GM21786 (cell line): ENCODE measurements around the gene ITPKB.
"Not testable (repeated sequence)": the region's sequence is repeated elsewhere in the genome, so short reads cannot be mapped to it uniquely, and the experiment has no call there.

ENCODE experiments used
- ATAC-seq: cut with Tn5 transposase; IDR thresholded peaks from one replicate; pipeline ENCODE4 v1.9.1; 2021; ENCODE audit not compliant: unreplicated experiment

The ITPKB gene

DNA sequence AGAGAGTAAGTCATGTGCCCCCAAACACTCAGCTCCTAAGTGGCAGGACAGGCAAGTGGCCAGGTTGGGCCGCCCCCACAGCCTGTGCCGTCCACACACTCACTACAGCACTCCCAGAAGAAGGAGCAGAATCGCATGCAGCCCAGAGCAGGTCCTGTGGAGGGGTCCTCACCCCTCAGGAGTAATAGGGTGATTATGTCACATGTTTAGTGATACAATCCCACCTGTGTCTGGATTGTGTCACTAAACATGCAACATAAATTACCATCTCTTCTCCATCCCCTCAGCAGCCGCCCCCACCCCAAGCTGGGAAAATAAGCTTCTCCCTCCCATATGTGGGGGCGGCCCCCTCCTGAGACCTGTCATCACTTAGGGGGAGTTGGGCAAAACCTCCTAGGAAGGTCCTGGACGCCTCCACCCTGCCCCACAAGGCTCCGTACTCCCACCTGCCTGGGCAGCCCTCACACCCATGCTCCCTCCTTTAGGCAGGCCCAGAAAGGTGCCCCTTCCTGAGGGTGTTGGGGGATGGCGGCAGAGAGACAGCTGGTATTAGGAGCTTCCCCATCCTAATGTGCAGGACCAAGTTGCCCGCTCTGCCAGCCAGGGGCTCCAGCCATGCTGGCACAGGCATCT is 133.6 kb downstream of the ITPKB start:
- no peak for ATAC-seq

DNA sequence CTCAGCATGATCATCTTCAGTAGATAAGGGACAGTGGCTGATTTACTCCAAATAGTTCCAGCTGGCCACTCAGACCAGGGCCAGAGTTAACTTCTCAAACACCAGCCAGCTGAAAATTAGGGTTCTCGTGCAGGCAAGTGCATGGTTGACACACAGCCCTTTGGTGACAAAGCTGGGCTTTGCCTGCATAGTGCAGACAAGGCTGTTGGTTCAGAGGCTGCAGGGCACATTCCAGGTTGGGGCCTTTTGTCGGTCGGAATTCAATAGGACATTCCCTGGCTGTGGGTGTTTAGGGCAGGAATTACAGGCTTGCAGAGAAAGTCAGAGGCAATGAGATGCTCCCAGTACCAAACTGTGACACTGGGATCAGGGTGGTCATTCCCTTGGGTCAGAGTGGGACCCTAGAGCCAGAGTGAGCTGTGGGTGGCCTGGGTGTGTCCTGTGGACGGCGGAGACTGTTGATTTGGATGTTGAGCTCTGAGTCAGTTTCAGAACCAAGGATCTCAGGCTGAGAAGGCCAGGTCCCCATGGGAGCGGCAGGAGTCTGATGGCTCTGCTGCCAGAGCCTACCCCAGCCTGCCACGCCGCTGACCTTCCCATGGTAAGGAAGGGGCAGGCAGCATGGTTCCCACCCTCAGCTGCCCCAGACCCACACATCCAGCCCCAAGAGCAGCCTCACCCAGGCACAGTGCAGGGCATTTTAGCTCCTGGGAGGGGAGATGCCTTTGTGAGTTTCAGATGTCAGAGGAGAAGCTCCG is 134.3 kb downstream of the ITPKB start:
- no peak for ATAC-seq

DNA sequence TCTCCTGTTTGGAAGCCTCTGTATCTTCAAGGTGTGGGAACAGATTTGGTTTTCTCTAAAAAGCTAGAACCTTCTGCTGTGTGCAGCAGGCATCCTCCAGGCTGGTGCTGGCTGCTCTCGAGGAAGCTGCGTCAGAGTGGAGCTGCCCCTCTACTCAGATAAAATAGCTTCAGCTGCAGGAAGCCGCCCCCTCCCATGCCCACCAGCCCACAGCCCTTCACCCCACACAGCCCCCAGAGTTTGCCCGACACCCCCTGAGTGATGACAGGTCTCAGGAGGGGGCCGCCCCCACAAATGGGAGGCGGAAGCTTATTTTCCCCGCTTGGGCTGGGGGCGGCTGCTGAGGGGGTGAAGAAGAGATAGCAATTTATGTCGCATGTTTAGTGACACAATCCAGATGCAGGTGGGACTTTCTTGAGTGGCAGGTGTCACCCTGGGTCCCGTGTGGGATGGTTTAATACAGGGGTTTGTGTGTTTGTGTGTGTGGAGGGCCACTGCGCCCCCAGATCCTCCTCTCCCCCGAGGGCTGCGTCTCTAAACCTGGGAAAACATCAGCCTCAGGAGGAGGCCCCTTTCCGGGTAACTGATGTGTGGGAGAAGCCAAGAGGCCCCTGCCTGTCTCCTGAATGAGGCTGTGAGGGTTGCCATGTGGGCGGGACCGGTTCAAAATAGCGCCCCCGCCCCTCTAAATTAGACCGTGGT is 135.1 kb downstream of the ITPKB start:
- ATAC-seq = no peak

DNA sequence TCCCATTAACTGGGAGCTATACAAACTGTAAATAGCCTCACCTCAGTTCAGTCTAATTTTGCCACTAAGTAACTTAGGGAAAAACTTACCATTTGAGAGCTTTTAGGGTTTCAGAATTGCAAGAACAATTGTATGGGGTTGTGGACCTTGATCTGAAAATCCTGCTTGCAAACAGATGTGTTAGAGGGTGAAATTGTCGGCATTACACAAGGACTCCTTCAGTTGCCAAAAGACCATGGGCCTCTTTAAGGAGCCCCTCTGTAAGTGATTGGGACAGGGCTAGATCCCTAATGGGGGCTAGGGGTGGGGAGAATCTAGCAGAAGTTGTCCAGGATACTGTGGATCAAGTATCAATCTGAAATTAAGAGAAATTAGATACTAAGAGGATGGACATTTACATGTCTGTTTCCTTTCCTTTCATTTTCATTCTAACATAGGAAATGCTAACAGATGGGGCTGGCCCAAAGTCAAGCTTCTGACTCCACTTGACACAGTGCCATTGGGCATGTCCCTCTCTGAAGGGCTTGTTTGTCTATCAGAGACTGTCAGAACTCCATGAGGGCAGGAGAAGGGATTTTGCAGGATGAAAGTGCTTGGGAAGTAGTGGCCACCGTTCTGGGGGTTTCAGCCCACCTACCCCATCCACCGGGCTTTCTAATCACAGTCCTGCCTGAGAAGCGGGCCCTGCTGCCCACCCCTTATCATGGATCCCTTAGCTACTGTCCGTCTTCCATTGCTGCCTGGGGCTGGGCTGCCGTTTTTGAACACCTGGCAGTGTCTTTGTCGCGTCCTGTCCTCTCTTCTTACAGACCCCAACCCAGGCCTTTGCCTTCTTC is 135.8 kb downstream of the ITPKB start:
- ATAC-seq = no peak

DNA sequence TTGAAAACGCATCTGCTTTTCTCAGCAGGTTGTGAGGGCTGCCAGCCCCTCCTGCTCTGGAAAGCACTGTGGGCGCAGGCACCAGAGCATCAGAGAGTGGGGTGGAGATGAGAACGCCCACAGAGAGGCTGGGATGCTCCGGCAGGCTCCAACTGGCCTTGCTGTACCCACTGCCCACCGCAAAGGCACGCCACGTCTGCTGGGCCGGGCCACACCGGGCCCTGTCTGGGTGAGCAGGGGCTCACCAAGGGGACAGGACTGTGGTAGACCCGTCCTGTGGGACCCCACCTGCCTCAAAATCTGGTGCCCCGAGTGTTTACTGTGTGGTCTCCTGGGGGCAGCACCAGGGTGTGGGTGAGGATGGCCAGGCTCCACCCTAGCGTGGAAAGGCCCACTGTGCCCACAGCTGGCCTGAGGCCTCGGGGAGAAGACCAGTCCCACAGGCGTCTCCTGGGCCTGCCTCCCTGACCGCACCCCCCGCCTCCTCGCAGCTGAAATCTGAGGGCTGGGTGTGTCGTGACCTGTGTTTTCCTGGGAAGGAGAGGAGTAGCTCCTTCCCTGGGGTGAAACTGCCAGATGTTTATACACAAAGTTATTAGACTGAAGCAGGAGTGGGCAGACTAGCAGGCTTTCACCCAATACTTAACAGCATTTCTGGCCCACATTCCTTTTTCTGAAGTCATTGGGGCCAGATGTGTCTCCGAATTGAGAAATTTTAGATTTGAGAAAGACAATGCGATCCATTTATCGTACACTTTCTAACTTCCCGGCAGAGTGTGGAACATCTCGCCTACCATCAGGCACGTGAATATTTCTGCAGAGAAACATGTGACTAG is 136.7 kb downstream of the ITPKB start:
- ATAC-seq = no peak

DNA sequence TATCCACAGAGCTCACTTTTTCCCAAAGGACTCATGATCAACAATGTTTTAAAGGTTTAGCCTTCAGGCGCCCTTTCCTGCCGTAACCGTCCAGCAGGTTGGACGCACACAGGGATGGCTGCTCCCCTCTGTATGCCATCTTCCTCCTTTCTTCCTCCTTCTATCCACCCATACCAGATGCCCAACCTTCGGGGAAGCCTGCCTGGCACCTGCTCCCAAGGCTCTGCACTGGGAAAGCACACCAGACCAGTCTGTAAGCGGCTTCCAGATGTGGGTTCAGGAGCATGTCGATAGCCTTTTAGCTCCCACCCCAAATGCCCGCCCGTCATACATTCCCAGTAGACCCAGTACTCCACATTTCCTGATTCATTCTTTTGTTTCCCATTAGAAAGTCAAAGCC is 137.6 kb downstream of the ITPKB start:
- no peak for ATAC-seq

DNA sequence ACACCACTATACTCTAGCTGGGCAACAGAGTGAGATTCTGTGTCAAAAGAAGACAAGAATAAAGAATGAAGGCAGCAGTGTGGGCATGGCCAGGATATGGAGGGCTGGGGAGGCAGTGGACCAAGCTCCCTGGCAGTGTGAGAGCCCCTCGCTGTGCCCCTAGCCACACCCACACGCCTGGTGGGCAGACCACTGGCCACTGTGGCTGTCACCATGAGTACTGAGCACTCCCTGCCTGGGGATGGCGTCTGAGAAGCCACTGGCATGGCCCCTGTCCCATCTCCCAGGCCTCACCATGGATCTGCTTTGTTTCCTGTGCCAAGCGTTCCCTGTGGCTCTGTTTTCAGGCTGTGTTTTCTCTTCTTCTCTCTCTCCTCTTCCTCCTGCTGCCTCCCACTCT is 138.8 kb downstream of the ITPKB start:
- no peak for ATAC-seq

DNA sequence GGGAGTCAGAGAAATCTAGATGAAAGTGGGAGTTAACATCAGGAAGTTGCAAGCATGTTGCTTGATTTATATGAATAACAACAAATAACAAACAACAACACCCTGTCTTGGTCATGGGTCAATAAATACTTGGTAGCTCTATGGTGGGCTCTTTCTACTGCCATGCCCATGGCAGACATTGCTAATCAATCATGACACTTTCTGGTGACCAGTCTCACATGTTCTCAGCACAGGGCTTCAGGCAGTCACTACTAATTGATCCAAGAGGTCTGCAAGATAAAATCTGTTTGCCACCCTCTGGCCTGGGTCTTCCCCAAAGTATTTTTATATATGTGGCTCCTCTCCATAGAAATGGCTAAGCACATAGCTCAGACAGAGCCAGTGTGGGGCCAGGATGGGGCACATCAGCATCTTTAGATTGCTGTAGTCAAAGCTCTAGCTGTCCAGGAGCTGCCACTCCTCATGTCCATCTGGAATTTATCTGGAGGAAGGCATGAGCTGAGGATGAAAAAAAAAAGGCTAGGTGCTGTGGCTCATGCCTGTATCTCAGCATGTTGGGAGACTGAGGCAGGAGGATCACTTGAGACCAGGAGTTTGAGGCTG is 139.3 kb downstream of the ITPKB start:
- ATAC-seq = no peak

DNA sequence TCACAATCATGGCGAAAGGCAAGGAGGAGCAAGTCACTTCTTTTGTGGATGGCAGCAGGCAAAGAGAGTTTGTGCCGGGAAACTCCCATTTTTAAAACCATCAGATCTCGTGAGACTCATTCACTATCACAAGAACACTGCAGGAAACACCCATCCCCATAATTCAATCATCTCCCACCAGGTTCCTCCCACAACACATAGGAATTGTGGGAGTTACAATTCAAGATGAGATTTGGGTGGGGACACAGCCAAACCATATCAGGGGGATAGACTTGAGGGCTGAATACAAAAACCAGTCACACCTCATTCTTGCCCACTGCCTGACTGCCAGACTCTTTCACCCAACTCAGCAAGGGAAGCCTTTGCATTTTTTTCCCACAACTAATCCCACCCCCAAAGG is 140.1 kb downstream of the ITPKB start:
- not testable (repeated sequence) for ATAC-seq

DNA sequence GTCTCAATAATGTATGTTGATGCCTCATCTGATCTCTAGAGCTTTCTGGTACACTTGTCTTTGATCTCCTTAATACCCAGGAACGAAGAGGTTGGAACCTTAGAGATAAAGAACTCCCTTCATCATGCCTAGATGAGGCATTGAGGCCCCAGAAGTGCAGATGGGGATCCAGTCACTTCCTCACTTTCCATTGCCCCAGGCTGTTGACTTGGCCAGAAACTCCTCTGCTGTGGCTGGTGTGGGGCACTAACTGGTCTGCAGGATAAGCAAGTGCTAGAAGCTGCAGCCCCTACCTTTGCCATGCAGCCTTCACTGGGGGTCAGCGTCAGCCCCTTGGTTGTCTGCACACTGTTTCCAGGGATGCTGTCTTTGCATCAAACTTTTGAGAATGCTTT is 140.6 kb downstream of the ITPKB start:
- ATAC-seq = no peak

DNA sequence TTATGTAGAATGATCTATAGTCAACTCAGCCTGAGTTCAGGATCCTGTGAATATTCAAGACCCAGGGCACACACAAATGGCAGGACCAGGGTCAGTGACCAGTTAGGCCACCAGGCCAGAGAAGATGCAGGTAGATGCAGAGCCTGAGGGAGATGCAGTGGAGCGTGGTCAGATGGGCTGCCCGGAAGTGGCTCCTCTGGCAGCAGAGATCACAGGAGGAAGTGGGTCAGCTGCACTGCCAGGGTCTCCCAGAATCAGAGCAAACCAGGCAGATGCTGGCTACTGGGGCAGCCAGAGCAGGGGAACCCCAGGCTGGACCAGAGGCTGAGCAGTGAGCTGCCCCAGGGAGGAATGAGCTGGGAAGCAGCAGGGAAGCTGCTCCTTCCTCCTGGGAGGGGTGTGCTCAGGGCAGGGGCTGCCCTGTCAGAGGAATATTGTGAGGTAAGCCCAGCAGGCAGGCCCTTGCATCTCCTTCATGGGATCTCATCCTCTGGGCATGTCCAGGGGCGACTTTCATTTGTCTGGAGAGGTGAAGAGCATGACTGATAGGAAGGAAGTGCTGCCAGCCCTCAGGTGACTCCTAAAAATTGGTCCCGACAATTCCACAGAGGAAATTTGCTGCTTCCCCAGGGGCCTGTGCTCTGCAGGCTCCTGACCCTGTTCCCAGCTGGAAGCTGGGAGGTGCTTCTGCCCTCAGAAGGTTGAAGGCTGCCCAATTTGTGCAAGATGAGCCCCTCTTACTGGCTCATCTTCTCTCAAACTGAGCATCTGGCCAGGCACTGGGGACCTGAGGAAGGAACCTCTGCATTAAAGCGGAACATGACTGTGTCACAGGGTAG is 141.2 kb downstream of the ITPKB start:
- ATAC-seq = no peak

DNA sequence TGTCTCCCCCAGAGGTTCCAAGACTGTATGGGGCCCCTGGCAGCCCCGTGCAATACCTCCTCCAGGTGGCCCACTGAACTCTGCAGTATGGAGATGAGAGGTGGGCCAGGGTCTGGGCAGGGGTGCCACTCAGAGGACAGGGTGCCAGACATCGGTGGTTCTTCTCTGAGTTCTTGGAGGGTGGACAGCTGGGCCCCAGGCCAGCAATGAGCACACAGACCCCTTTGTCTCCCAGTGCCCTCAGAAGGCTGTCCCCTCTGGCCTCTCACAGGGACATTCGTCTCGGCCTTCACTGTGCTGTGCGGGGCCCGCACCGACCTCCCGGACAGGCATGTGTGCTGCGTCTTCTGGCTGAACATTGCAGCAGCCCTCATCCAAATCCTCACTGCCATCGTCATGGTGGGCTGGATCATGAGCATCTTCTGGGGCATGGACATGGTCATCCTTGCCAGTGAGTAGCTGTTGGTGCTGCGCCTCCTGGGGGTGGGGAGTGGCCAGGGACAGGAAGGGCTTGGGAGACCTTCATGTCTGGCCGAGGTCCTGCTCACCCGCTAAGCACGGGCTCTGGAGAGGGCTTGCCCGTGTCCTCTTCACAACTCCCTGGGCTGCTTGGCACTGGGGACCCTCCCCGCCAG is 142.4 kb downstream of the ITPKB start:
- ATAC-seq = no peak

DNA sequence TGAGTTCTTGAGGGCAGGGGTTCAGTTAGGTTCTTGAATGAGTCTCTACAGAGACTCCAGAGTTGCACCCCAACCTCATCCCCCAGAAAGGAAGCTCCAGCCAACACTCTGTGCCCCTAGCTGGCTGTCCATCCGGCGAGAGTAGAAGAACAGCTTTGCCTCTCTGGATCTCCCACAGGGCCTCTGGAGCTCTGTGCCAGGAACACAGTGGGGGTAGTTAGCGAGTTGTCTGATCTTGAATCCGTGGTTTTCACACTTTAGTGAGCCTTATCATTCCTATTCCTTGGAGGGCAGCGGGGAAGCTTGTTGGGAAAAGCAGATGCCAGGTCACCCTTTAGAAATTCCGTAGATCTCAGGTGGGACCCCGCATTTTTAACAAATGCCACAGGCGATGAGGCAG is 145.5 kb downstream of the ITPKB start:
- no peak for ATAC-seq

DNA sequence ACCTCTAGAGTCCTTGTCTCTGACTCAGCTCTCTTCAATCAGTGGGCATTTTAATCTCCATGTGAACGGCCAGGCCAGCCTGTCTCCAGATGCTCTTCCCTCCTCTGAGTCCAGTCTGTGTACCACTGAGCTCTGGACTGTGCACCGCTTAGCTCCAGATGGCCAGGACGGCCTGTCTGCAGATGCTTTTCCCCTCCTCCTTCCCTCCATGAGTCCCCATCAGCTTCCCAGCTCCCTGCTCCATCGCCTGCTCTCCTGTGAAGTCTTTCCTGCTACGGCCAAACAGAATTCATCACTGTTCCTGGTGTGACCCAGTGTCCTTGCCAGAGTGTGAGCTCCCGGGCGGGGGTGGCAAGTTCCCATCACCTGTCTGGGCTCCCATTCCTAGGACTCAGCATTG is 148.5 kb downstream of the ITPKB start:
- ATAC-seq = no peak

DNA sequence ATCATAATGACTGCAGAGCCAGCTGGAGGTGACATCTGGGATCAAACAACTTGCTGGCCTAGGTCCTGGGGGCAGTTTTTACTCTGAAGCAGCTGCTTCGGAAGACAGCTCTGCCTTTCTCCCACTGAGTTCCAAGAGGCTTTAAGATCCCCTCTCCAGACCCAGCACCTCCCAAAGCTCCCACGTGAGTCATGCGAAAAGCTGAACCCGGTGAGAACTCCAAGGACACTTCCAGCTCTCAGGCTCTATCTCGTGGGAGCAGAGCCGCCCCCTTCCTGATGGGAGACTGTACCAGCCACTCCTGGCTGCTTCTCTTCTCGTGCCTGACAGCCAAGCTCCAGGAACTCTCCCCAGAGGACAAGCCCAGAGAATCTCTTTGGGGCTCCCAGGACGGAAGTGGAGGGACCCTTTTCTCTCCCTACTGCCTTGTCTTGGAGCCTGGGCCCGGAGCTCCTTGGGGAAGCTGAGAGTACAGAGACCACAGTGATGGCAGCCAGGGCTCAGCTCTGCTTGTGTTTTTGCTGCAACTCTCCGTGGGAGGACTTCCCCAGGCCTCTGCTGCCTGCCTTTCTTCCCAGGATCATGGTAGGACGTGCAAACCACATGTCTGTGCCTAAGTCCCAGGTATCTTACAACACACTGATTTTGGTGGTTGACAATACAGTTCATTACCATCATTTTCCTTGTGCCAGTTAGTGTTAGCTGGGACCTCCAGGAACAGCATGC is 149.9 kb downstream of the ITPKB start:
- no peak for ATAC-seq

DNA sequence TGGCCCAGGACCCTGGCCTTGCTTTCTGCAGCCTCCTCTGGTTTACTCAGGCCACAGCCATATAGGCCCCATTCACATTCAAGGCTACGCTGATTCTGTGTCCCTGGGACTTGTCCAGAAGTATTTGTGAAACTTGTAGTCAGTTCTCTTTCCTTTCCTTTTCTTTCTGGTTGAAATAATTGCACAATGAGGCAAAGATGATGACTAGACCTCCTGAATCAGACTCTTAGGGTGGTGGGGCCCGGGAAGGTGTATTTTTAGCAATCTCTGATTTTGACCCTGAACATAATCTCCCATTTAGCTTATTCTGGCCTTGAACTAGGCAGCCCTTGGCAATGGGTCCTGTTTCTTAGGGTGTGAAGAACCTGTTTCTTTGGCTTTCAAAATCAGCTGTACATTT is 150.6 kb downstream of the ITPKB start:
- ATAC-seq = no peak

DNA sequence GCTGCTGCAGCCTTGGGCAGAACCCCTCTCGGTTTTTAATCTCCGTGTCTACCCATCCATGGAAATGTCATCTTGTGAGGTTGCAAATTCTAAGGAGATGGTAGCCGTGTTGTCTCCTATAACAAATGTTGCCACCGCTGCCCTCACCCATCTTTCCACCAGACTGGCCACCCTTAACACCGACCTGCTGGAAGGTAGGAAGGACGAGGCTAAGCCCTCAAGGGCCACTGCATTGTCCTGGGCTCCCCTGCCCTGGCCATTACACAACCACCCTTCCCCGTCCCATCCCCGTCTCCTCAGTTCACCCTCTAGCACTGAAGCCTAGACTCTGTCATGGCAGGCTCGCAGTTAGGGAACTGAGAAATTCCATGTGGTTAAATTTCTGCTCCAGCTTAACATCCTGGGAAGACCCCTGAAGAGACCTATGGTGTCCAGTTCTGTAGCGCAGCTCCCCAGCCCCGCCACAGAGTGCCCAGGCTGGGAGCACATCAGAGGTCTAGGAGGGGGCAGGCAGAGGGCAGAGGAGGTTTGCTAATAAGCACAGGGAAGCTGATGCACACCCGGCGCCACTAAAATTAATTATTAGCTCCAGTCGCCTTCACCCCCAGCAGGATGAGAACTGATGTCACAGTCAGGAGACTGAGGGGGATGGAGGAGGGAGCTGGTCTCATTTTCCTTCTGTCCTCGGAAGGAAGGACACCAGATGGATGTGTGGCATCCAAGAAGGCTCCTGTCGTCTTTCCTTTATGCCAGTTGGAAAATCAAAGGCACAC is 152.2 kb downstream of the ITPKB start:
- no peak for ATAC-seq
